GM12878 (cell line): ENCODE data around the gene RREB1. TPM values are rescaled to one million over a fixed set of nuclear protein-coding genes. Genes with fewer than 3 reads are reported as not detected.

Experiments used
- ATAC-seq: fragments of 200-7000 bp; cut with Tn5 transposase; 3 replicates; pipeline ENCODE4 v1.9.1; 2020; ENCODE audit warnings: mild to moderate bottlenecking, moderate library complexity
- BruUV-seq: library from RNA; stranded (reverse); fragments of 400-500 nt; replicated peaks from 2 replicates; lab custom pipeline; 2021; lab: Mats Ljungman, UMichigan
- CTCF ChIA-PET: fragments of 300-600 bp; sonication (Branson Sonifier 250); formaldehyde crosslinking; extraction: SDS; loops from one replicate; lab custom pipeline; 2021; ENCODE audit warnings: inconsistent platforms; lab: Yijun Ruan, JAX
- POLR2A ChIA-PET: fragments of 350-600 bp; formaldehyde crosslinking; extraction: SDS; loops from one replicate; lab custom pipeline; 2021; ENCODE audit warnings: inconsistent platforms; lab: Charles Lee
- RAD21 ChIA-PET: fragments of 300-600 bp; sonication (Branson Sonifier 250); formaldehyde crosslinking; loops from one replicate; lab custom pipeline; 2023; ENCODE audit warnings: antibody characterized with exemption; ENCODE audit not compliant: unreplicated experiment; lab: Charles Lee
- SMC1A ChIA-PET: fragments of 300-600 bp; sonication (Branson Sonifier 250); formaldehyde crosslinking; loops from one replicate; lab custom pipeline; 2023; ENCODE audit not compliant: unreplicated experiment, uncharacterized antibody; lab: Charles Lee
- DNase-seq: peaks from one replicate; pipeline ENCODE4 v3.0.0-alpha.2; 2011; ENCODE audit warnings: low read depth, low spot score
- FAIRE-seq: peaks from 3 replicates; lab custom pipeline; 2011; peaks lifted over from hg19 to GRCh38; lab: Jason Lieb, UNC
- H2AFZ ChIP-seq: 2 replicates; pipeline ENCODE4 v1.6.0; 2011; ENCODE audit warnings: low read depth, low read length, control low read depth; ENCODE audit not compliant: control insufficient read depth
- H3K27ac ChIP-seq: 2 replicates; pipeline ENCODE4 v1.5.1; 2011; ENCODE audit warnings: control low read depth; ENCODE audit not compliant: control insufficient read depth, insufficient read depth
- H3K27me3 ChIP-seq, 2 experiments: replicated peaks in 1 of 2; 2 replicates each; pipeline versions ENCODE4 v1.6.0 to v1.6.1; 2011; ENCODE audit warnings: low read length in 1 of 2; ENCODE audit not compliant: control insufficient read depth in 2 of 2, insufficient read depth in 2 of 2
- H3K36me3 ChIP-seq, 2 experiments: 2 replicates each; pipeline ENCODE4 v1.5.1; 2011; ENCODE audit warnings: low read length in 1 of 2; ENCODE audit not compliant: control insufficient read depth in 2 of 2, insufficient read depth in 2 of 2
- H3K4me1 ChIP-seq: 2 replicates; pipeline ENCODE4 v1.6.1; 2011; ENCODE audit warnings: mild to moderate bottlenecking, low read length, moderate library complexity, mixed read lengths; ENCODE audit not compliant: control insufficient read depth, insufficient read depth
- H3K4me2 ChIP-seq: 2 replicates; pipeline ENCODE4 v1.6.0; 2011; ENCODE audit warnings: control low read depth; ENCODE audit not compliant: control insufficient read depth, insufficient read depth
- H3K4me3 ChIP-seq: fragments of 200-600 bp; sonication (generic); 2 replicates; pipeline ENCODE4 v1.5.1; 2016
- H3K79me2 ChIP-seq: 2 replicates; pipeline ENCODE4 v1.6.0; 2011; ENCODE audit warnings: low read length; ENCODE audit not compliant: control insufficient read depth, insufficient read depth
- H3K9ac ChIP-seq: 2 replicates; pipeline ENCODE4 v1.8.0; 2011; ENCODE audit warnings: low read length, control low read depth, mixed read lengths; ENCODE audit not compliant: control insufficient read depth, insufficient read depth
- H3K9me3 ChIP-seq: replicated peaks from 3 replicates; pipeline ENCODE4 v1.5.1; 2011; ENCODE audit warnings: mild to moderate bottlenecking, low read length; ENCODE audit not compliant: control insufficient read depth, insufficient read depth
- H4K20me1 ChIP-seq: 2 replicates; pipeline ENCODE4 v1.6.0; 2011; ENCODE audit not compliant: control insufficient read depth, insufficient read depth
- BRCA1 ChIP-seq: IDR thresholded peaks from 2 replicates; pipeline ENCODE4 v1.6.1; 2011; ENCODE audit warnings: low read depth, low read length, improper control_type of control experiment
- CREM ChIP-seq: IDR thresholded peaks from 2 replicates; pipeline ENCODE4 v1.6.1; 2014; ENCODE audit warnings: antibody characterized with exemption, low read depth
- LARP7 ChIP-seq: fragments of 450-650 bp; IDR thresholded peaks from 2 replicates; pipeline ENCODE4 v1.6.1; 2017; ENCODE audit warnings: mild to moderate bottlenecking
- NR2F1 ChIP-seq: fragments of 450-650 bp; conservative IDR thresholded peaks from 2 replicates; pipeline ENCODE4 v1.6.1; 2017; ENCODE audit warnings: mild to moderate bottlenecking
- POLR2A ChIP-seq: IDR thresholded peaks from 2 replicates; pipeline ENCODE4 v1.6.1; 2011; ENCODE audit warnings: low read depth, mild to moderate bottlenecking, low read length
- WGBS: methylation state at CpG from one replicate; pipeline ENCODE4 v1.1.6; 2016; ENCODE audit warnings: low lambda C conversion rate; ENCODE audit not compliant: insufficient replicate concordance, insufficient coverage; ENCODE audit errors: missing lambda C conversion rate; 5-methylcytosine and 5-hydroxymethylcytosine counted together
- in situ Hi-C: fragments of 300-500 bp; cut with MboI; formaldehyde crosslinking; loops from 9 replicates; pipeline ENCODE4 v1.14.3; 2018; ENCODE audit warnings: mixed read lengths
- intact Hi-C: fragments of 100-400 bp; cut with micrococcal nuclease; formaldehyde crosslinking; loops from one replicate; pipeline ENCODE4 v1.14.2; 2022; ENCODE audit not compliant: unreplicated experiment
- polyA plus RNA-seq, 11 experiments: library from polyadenylated mRNA; depleted of rRNA in 4 of 11; unstranded in 6 of 11; stranded (reverse) in 5 of 11; fragments of >200 nt; fragmentation: Nextera tagmentation in 4 of 11; fragmentation: Illumina TruSeq in 1 of 11; extraction: Ambion mirVana in 4 of 11; extraction: Trizol in 1 of 11; gene quantifications; 1 replicate in 1 of 11; 2 replicates in 10 of 11; pipeline versions ENCODE4 v1.2.1 to v1.2.3, GENCODE V29; 2011 to 2016; ENCODE audit warnings: inconsistent platforms in 2 of 11, missing spikeins in 2 of 11, low read depth in 1 of 11
- total RNA-seq, 4 experiments: library from RNA; depleted of rRNA in 3 of 4; stranded (reverse); fragments of >200 nt in 3 of 4; fragmentation: Illumina TruSeq in 1 of 4; extraction: Trizol in 1 of 4; gene quantifications; 2 replicates each; pipeline versions ENCODE4 v1.2.1 to v1.2.3, GENCODE V29; 2013 to 2021

RREB1 gene
- total and polyA plus RNA-seq, 10 of the 15 experiments (the other 5 are each of a cell fraction or from before 2014, with no cell fraction given) = 1.9 to 30.3 (median 8.6) TPM

DNA sequence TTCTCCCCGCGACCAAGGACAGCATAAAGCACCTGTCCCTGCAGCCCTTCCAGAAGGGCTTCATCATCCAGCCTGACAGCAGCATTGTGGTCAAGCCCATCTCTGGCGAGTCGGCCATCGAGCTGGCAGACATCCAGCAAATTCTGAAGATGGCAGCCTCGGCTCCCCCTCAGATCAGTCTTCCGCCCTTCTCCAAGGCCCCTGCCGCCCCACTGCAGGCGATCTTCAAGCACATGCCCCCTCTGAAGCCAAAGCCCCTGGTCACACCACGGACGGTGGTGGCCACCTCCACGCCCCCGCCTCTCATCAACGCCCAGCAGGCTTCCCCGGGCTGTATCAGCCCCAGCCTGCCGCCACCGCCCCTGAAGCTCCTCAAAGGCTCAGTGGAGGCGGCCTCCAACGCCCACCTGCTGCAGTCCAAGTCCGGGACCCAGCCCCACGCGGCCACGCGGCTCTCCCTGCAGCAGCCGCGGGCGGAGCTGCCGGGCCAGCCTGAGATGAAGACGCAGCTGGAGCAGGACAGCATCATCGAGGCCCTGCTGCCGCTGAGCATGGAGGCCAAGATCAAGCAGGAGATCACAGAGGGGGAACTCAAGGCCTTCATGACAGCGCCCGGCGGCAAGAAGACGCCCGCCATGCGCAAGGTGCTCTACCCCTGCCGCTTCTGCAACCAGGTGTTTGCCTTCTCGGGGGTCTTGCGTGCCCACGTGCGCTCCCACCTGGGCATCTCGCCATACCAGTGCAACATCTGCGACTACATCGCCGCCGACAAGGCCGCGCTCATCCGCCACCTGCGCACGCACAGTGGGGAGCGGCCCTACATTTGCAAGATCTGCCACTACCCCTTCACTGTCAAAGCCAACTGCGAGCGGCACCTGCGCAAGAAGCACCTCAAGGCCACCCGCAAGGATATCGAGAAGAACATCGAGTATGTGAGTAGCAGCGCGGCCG is 121.9 kb downstream of the RREB1 start:
- no peak for TF ChIP-seq CREM
- peak; percentile 15; the same call in 1 of the 2 replicates for TF ChIP-seq POLR2A
- H3K4me1 ChIP-seq = peaks cover 17% of the 10 kb centered on the region
- 98% methylated on average over 57 of the region's 62 CpGs for WGBS
- no peaks in the 10 kb centered on the region; the same call in 2 of the 3 replicates for H3K9me3 ChIP-seq
- intact Hi-C loops (no loop called here), in situ Hi-C loops (no loop called here)
- H3K4me3 ChIP-seq = no peak overlapping the region
- ChIA-PET RAD21 (no interaction called here), SMC1A (no interaction called here), POLR2A (no interaction called here), CTCF (no interaction called here)
- no peak overlapping the region for H2AFZ ChIP-seq
- peaks cover 13% of the 10 kb centered on the region for H3K79me2 ChIP-seq
- DNase-seq (no peak), ATAC-seq (no peak), FAIRE-seq (no peak)
- no peak overlapping the region for H3K27ac ChIP-seq
- no peak overlapping the region for H3K4me2 ChIP-seq
- H3K9ac ChIP-seq = no peak overlapping the region
- no peaks in the 10 kb centered on the region for H4K20me1 ChIP-seq
- no TSS peak for BruUV-seq
- peaks cover 38 to 40% of the 10 kb centered on the region in 2 experiments for H3K36me3 ChIP-seq
- no peaks in the 10 kb centered on the region for H3K27me3 ChIP-seq

DNA sequence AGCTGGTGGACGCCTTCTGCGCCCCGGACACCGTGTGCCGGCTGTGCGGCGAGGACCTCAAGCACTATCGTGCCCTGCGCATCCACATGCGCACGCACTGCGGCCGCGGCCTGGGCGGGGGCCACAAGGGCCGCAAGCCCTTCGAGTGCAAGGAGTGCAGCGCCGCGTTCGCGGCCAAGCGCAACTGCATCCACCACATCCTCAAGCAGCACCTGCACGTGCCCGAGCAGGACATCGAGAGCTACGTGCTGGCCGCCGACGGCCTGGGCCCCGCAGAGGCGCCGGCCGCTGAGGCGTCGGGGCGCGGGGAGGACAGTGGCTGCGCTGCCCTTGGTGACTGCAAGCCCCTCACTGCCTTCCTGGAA is 122.5 kb downstream of the RREB1 start:
- Histone ChIP-seq H3K9ac (no peak overlapping the region), H3K4me2 (no peak overlapping the region), H3K9me3 (no peaks in the 10 kb centered on the region; the same call in 2 of the 3 replicates), H3K27ac (no peak overlapping the region), H2AFZ (no peak overlapping the region), H3K79me2 (peaks cover 18% of the 10 kb centered on the region), H3K4me3 (no peak overlapping the region), H4K20me1 (no peaks in the 10 kb centered on the region), H3K36me3 (peaks cover 37 to 41% of the 10 kb centered on the region in 2 experiments)
- in situ Hi-C loops = no loop called here
- POLR2A ChIA-PET = no interaction called here
- ATAC-seq (no peak), DNase-seq (no peak), FAIRE-seq (no peak)
- BruUV-seq = no TSS peak
- SMC1A ChIA-PET = no interaction called here
- RAD21 ChIA-PET = no interaction called here
- TF ChIP-seq BRCA1 (no peak), POLR2A (0 out of 2 replicates have a peak, but pooled peaks have one; percentile 13), NR2F1 (no peak), LARP7 (no peak)
- TF ChIP-seq, all 136 proteins: peak for 1
- intact Hi-C loops = no loop called here
- CTCF ChIA-PET = no interaction called here
- Histone ChIP-seq H3K27me3 (no peaks in the 10 kb centered on the region), H3K4me1 (peaks cover 24% of the 10 kb centered on the region)
- over 99% methylated on average over 26 of the region's 39 CpGs for WGBS
